ENCODE measurements around the gene NRP2. TPM values are rescaled to one million over a fixed set of nuclear protein-coding genes. Genes with fewer than 3 reads are reported as not detected.

Gene NRP2
- total RNA-seq, 1 donor from 2014 or later = 26.1 TPM

DNA sequence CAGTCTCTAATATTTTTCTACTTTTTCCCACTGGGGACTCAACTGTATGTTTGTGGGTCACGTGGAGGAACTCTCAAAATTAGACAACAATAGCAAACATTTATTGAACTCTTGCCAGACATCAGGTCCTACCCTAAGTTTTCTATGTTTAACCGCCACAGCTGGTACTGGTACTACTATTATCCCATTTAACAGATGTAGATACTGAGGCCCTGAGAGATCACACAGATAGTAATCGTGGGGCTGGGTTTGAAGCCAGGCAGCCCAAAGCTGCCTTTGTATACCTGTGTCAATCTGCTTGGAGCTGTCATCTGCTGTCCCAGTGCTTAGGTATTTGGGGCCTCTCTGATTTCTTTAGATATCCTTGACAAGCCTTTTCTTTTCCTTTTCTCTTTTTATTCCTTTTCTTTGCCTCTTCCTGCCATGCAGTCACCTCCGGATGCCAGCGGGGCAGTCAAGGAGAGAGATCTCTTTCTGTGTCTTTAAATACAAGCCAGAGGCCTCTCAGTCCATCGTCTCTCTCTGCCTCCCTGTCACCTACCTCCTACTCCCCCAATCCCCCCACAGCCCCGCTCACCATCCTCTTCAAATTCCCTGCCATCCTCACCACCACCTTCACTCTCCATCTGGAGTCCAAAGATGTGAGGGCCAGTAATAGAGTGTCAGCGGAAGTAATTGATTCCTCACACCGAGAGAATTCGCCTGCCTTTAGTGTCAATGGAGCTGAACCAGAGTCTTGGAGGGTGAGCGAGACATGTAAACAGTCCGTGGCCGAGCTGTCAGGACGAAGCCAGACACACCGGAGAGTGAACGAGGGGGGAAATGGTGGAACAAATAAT, 23.4 kb downstream of the NRP2 start:
- DNase-seq (ENCODE audit: low spot score in 2 of 2) (no peak), FAIRE-seq (no peak)

DNA sequence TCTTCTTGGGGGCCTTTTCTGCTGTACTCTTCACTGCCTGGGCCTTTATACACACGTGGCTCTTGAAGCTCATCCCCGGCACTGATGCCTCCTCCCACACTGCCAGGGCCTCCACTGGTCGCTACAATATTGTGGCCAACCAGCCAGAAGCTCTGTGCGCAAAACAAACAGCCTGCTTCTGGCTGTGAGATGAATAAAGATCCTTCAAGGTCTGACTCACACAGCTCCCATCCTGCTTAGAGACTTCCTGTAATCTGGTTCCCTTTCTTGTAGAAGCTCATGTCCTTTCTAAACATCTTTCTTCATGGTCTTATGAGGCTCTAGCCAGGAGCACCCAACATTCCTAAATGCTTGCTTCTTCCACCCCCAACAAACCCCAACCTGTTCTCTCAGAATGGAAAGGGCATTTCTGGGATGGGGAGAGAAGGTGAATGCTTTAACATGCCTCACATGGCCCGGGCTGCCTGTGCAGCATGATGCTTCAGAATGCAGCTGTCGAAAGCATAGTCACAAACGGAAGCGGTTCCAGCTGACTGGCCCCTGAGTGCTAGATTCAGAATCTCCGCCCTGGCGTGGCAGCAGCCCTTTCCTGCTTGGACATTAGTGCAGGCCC, 24.6 kb downstream of the NRP2 start:
- no peak for FAIRE-seq
- DNase-seq (ENCODE audit: low spot score in 2 of 2) = no peak

DNA sequence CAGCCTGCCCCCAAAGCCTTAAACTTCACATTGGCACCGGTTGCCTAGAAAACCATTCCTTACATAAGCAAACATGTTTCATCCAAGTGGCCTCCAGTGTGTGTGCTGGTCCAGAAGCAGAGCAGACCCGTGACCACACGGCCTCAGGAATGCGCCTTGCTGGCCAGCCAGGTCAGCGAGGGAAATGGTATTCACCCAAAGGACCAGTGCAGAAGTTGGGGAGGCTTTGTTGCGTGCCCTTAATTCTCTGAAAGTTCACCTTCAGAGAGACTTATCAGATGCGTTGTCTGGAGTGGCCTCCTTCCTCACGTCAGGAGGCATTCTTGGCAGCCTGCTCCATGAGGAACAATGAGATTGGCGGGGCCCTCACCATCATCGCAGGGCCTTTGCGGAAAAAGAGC, 25.9 kb downstream of the NRP2 start:
- FAIRE-seq (no peak), DNase-seq (ENCODE audit: low spot score in 2 of 2) (no peak)

DNA sequence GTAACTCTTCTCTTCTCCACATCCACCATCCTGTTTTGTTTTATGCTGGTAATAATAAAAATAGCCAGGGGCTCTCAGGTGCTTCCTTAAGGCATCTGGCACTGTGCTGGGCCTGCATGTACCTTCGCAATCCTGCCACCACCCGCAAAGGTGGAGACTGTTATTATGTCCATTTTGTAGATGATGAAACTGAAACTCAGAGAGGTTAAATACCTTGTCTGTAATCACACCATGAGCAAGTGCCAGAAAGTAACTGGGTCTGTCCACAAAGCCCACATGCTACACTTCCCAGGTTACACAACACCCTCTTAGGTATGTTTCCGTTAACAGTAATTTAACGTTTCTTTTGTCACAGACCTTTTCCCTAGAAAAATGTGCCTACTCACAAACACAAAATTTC, 27.0 kb downstream of the NRP2 start:
- no peak for DNase-seq (ENCODE audit: low spot score in 2 of 2)

DNA sequence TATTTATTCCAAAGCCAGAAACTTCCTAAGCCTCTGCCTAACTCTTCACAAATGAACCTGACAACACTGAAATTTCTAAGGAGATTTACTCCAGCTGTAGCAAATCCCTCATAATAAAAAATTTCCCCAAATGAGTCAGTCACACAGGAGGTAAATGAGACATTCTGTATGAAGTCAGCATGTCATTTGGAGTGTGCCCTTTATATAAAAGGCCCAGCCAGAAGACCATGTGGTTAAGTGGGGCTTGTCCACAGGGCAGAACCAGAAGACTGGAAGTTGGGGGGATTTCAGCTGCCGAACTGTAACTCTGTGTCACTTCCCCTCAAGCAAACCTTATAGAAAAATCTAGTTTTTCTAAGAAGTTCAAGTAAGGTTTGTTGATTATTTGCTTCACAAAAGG, 30.2 kb downstream of the NRP2 start:
- DNase-seq (ENCODE audit: low spot score in 2 of 2) = no peak
- FAIRE-seq = no peak

More for the DNA sequence above, 27.0 kb downstream of the NRP2 start:
- no peak for FAIRE-seq

- FAIRE-seq = no peak
- DNase-seq (ENCODE audit: low spot score in 2 of 2) = no peak
These were observed 30.8 kb downstream of the NRP2 start for GRCh38 chr2:205713086-205713485.

DNA sequence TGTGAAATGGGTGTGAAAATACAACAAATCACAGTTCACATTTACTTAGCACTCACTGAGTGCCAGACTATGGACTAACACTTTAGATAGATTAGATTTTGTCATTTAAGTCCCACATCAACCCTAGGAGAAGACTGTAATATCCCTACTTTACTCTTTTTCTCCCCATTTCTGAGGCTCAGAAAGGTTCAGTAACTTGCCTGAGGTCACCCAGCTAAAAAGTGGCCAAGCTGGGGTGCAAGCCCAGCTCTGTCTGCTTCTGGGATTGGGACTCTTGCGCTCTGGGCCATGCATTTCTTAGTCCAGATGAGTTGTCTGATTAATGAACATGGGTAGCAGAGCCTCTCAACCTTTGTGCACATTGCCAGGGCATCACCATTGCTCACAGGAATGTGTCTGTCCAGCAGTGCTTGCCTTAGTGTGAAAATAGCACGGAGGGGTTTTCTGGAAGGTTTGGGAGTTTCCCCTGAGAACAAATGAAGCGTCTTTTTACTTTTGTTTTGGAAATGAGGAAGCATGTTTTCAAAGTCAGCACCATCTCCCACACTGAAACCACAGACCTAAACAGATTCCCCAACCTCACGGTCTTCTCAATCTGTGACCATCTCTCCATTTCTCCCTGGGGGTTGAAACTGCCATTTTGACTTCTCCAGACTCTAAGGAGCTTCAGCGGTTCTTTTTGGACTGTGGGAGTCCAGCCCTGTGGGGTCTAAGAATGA, 31.9 kb downstream of the NRP2 start:
- DNase-seq (ENCODE audit: low spot score in 2 of 2) = no peak
- no peak for FAIRE-seq

DNA sequence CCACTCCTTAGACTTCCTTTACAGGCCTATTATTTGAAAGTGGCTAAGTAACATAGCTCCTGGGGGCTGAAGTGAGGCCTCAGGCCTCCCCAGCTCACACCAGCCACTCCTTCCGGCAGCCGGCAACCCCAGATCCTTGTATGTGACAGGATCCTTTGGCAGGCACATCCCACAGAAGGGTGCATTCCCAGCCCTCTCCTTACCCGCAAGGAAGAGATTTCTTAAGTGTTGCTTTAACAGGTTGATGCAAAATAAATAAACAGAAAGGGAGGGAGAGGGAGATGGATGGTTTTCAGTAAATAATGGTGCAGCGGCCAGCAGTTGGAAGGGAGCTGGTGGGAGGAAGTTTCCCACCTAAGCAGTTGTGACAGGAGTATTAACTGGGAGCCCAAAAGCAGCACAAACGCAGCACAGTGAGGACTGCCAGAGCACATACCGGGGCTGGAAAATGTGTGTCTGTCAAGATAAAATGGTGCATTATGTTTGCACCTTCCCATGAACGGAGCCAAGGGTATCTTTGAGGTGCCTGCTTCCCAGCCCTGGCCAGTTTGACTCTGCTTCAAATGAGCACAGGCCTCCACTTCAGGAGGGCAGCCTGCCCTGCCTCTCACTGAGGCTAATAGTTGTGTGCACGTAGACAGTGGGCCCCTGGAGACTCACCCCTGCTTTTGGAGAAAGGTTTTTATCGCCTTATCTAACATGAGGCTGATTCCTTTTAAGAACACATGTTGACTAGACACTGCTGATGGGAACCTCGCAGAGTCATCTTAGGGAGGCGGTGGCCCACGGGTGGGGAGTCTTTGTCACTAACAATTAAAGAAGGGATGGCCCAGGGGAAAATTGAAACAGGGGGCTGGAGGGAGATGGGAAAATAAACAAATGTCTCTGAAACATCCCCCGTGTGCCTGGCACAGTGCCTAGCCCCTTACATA, 32.8 kb downstream of the NRP2 start:
- DNase-seq (ENCODE audit: low spot score in 2 of 2) (no peak), FAIRE-seq (no peak)

DNA sequence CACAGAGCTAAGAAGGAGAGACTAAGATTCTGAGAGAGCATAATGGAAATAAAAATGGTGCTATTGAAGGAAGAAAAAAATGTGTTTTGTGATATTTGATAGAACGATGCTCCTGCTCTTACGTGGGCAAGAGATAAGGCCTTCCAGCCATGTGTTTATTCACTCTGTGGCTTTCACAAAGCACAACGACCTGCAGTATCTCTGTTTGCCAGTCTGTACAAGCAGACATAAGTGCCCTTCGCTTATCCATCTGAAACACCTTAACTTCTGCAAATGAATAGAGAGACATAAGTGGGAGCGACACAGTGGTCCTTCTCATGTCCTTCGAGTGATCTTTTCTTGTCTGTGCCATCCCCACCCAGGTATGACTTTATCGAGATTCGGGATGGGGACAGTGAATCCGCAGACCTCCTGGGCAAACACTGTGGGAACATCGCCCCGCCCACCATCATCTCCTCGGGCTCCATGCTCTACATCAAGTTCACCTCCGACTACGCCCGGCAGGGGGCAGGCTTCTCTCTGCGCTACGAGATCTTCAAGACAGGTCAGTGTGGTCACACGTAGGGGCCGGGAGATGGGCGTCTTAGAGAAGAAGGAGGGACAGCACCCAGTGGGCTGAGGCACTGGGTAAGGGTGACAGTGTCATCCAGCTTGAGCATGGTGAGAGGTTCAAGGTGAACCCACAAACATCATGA, 33.7 kb downstream of the NRP2 start:
- no peak for FAIRE-seq
- no peak for DNase-seq (ENCODE audit: low spot score in 2 of 2)

DNA sequence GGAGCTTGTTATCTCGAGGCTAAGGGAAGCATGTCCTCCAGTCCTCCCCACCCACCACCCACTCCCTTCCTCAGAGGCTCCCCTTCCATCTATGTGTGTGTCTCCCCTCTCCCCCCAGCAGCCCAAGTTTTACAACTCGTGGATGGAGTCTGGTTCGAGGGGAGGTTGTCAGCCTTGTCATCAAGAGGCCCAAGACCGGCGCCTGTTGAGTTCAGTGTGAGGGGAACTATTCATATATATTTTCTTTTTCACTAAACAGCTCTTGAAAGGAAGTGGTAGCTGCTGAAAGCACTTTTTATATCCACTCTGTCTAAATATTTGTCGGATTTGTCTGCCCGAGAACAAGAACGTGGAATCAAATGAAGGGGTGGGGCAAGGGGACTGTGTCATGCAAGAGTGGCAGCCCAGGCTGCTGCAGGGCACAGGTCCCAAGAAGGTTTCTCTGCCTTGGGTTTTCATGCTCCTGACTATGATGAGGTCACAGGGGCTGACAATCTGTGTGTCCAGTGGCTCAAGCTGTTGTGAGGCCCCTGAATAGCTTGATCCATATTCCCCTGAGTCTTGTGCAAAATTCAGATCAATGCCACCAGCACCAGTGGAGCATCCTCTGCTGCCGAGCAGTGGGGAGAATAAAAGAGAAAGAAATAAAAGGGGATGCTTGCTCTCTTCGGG, 35.0 kb downstream of the NRP2 start:
- FAIRE-seq (no peak), DNase-seq (ENCODE audit: low spot score in 2 of 2) (no peak)

- DNase-seq (ENCODE audit: low spot score in 2 of 2) (no peak), FAIRE-seq (no peak)
These were observed 35.7 kb downstream of the NRP2 start for GRCh38 chr2:205717999-205718398.

- DNase-seq (ENCODE audit: low spot score in 2 of 2) = no peak
- no peak for FAIRE-seq
These were observed 37.5 kb downstream of the NRP2 start for GRCh38 chr2:205719847-205720246.

GRCh38 chr2:205720451-205720902, 38.2 kb downstream of the NRP2 start:
- no peak for FAIRE-seq
- no peak for DNase-seq (ENCODE audit: low spot score in 2 of 2)

- DNase-seq (ENCODE audit: low spot score in 2 of 2) = no peak
These were observed 38.8 kb downstream of the NRP2 start for GRCh38 chr2:205721057-205721449.

DNA sequence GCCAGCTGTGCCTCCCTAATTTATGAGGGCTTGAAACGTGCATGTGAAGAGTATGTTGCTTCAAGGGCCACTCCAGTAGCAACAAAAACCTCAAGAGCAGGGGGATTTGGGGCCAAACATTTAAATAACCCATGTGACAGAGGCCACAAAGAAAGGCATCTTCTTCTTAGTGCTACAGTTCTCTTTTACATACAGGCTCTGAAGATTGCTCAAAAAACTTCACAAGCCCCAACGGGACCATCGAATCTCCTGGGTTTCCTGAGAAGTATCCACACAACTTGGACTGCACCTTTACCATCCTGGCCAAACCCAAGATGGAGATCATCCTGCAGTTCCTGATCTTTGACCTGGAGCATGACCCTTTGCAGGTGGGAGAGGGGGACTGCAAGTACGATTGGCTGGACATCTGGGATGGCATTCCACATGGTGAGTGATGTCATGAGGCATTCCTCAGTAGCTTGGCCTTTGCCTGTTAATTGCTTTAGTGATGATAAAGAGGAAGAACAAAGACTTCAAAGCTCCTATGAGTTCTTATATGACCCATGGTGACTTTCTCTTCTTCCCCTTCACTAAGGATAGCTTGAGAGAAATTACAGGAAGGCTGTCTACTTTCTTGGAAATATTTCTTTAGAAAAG, 40.1 kb downstream of the NRP2 start:
- no peak for DNase-seq (ENCODE audit: low spot score in 2 of 2)
- FAIRE-seq = no peak

More at GRCh38 chr2:205721057-205721449, 38.8 kb downstream of the NRP2 start:
- no peak for FAIRE-seq

- no peak for FAIRE-seq
- no peak for DNase-seq (ENCODE audit: low spot score in 2 of 2)
These were observed 40.9 kb downstream of the NRP2 start for GRCh38 chr2:205723179-205723578.

GRCh38 chr2:205725059-205725458, 42.8 kb downstream of the NRP2 start:
- no peak for FAIRE-seq
- no peak for DNase-seq (ENCODE audit: low spot score in 2 of 2)

DNA sequence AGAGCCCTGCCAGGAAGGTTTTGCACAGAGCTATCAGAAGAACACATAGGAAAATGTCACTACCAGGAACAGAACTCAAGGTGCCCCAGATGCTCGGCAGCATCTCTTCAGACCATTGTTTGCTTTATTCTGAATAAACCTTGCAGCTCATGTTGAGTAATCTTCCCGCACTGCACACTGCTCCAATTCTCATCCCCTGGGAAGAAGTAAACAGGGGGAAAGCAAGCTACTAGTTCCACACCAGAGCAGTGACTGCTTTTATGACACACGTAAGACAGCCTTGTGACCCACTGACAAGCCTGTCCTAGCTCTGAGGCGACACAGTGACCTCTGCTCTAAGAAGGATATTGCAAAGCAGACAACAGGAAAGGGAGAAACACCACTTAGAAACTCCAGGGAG, 44.2 kb downstream of the NRP2 start:
- no peak for DNase-seq (ENCODE audit: low spot score in 2 of 2)
- no peak for FAIRE-seq

GRCh38 chr2:205727174-205727573, 44.9 kb downstream of the NRP2 start:
- DNase-seq (ENCODE audit: low spot score in 2 of 2) (no peak), FAIRE-seq (no peak)
